SK-N-SH (cell line): ENCODE measurements around the gene TFPI. TPM values are rescaled to one million over a fixed set of nuclear protein-coding genes. Genes with fewer than 3 reads are reported as not detected.

Experiments
- CTCF ChIA-PET: fragments of 300-600, 350-600 bp; formaldehyde crosslinking; extraction: SDS; loops from one replicate; lab custom pipeline; 2021; lab: Yijun Ruan, JAX
- POLR2A ChIA-PET: fragments of 350-600 bp; sonication (Branson Sonifier 250); formaldehyde crosslinking; extraction: SDS; loops from one replicate; lab custom pipeline; 2020; ENCODE audit warnings: antibody characterized with exemption, inconsistent platforms; lab: Yijun Ruan, JAX
- DNase-seq: peaks from one replicate; pipeline ENCODE4 v3.0.0; 2012
- H2AFZ ChIP-seq: fragments of 200-600 bp; sonication (generic); 2 replicates; pipeline ENCODE4 v1.8.1; 2016; ENCODE audit warnings: antibody characterized with exemption, mild to moderate bottlenecking, low read depth
- H3F3A ChIP-seq: fragments of 200-600 bp; sonication (generic); replicated peaks from 2 replicates; pipeline ENCODE3; 2016; ENCODE audit warnings: antibody characterized with exemption, mild to moderate bottlenecking; ENCODE audit not compliant: insufficient read depth
- H3K27ac ChIP-seq, 2 experiments: fragments of 200-500 bp in 1 of 2; fragments of 200-600 bp in 1 of 2; sonication (Bioruptor generic) in 1 of 2; sonication (generic), shearing (Covaris generic) in 1 of 2; 2 replicates each; pipeline versions ENCODE4 v1.5.1 to v1.6.1; 2014 to 2016; ENCODE audit warnings: low read depth in 2 of 2, inconsistent platforms in 1 of 2, low read length in 1 of 2, mild to moderate bottlenecking in 1 of 2, mixed read lengths in 1 of 2
- H3K27me3 ChIP-seq: fragments of 200-600 bp; sonication (generic), shearing (Covaris generic); 2 replicates; pipeline ENCODE4 v1.6.1; 2016; ENCODE audit warnings: mixed run types; ENCODE audit not compliant: insufficient read depth
- H3K36me3 ChIP-seq, 2 experiments: fragments of 200-500 bp in 1 of 2; fragments of 200-600 bp in 1 of 2; sonication (Bioruptor generic) in 1 of 2; sonication (generic) in 1 of 2; replicated peaks in 1 of 2; 2 replicates each; pipeline versions ENCODE3 to v1.5.1; 2014 to 2016; ENCODE audit warnings: low read length in 1 of 2, mild to moderate bottlenecking in 1 of 2; ENCODE audit not compliant: insufficient read depth in 2 of 2, control insufficient read depth in 1 of 2
- H3K4me1 ChIP-seq, 2 experiments: fragments of 200-500 bp in 1 of 2; fragments of 200-600 bp in 1 of 2; sonication (Bioruptor generic) in 1 of 2; sonication (generic), shearing (Covaris generic) in 1 of 2; 2 replicates each; pipeline versions ENCODE4 v1.5.1 to v1.6.1; 2014 to 2016; ENCODE audit warnings: low read depth in 1 of 2, low read length in 1 of 2, mixed run types in 1 of 2; ENCODE audit not compliant: insufficient read depth in 2 of 2, control insufficient read depth in 1 of 2
- H3K4me2 ChIP-seq: fragments of 200-600 bp; sonication (generic), shearing (Covaris generic); 2 replicates; pipeline ENCODE4 v1.6.1; 2017; ENCODE audit warnings: mixed run types
- H3K4me3 ChIP-seq, 2 experiments: fragments of 200-500 bp in 1 of 2; fragments of 200-600 bp in 1 of 2; sonication (Bioruptor generic) in 1 of 2; sonication (generic), shearing (Covaris generic) in 1 of 2; 2 replicates each; pipeline versions ENCODE4 v1.5.1 to v1.8.1; 2014 to 2016; ENCODE audit warnings: low read depth in 2 of 2, inconsistent platforms in 1 of 2, low read length in 1 of 2, mild to moderate bottlenecking in 1 of 2, mixed read lengths in 1 of 2, moderate library complexity in 1 of 2
- H3K79me2 ChIP-seq: fragments of 200-600 bp; sonication (generic); 2 replicates; pipeline ENCODE4 v1.8.1; 2017; ENCODE audit warnings: mild to moderate bottlenecking; ENCODE audit not compliant: insufficient read depth
- H3K9ac ChIP-seq: fragments of 200-600 bp; sonication (generic); 2 replicates; pipeline ENCODE4 v1.6.1; 2017; ENCODE audit warnings: mixed run types
- H3K9me2 ChIP-seq: fragments of 200-600 bp; sonication (generic); 2 replicates; pipeline ENCODE4 v1.6.1; 2017; ENCODE audit warnings: mixed run types
- H3K9me3 ChIP-seq: fragments of 200-600 bp; sonication (generic); 2 replicates; pipeline ENCODE4 v1.6.1; 2017; ENCODE audit warnings: mixed run types, mild to moderate bottlenecking, moderate library complexity
- H4K20me1 ChIP-seq: fragments of 200-600 bp; sonication (generic); 2 replicates; pipeline ENCODE4 v1.6.1; 2017; ENCODE audit warnings: mild to moderate bottlenecking, mixed run types; ENCODE audit not compliant: insufficient read depth
- CTCF ChIP-seq: fragments of 200-600 bp; sonication (generic); IDR thresholded peaks from 2 replicates; pipeline ENCODE4 v1.6.1; 2017; ENCODE audit warnings: antibody characterized with exemption, mild to moderate bottlenecking, moderate library complexity
- EP300 ChIP-seq, 2 experiments: IDR thresholded peaks; 2 replicates each; pipeline versions ENCODE4 v1.4.0 to v1.6.1; 2012; ENCODE audit warnings: borderline replicate concordance in 1 of 2, low read depth in 1 of 2, low read length in 1 of 2
- FOSL2 ChIP-seq: IDR thresholded peaks from 2 replicates; pipeline ENCODE4 v1.4.0; 2012; ENCODE audit warnings: low read depth, mild to moderate bottlenecking, moderate library complexity, borderline replicate concordance
- FOXJ3 ChIP-seq: sonication (generic); formaldehyde crosslinking; IDR thresholded peaks from 2 replicates; pipeline ENCODE4 v1.5.1; 2020; ENCODE audit warnings: mild to moderate bottlenecking, missing genetic modification reagents
- JUND ChIP-seq: IDR thresholded peaks from 2 replicates; pipeline ENCODE4 v1.4.0; 2012
- MAX ChIP-seq: IDR thresholded peaks from 2 replicates; pipeline ENCODE4 v1.4.0; 2012; ENCODE audit warnings: low read depth
- MEF2A ChIP-seq: IDR thresholded peaks from 2 replicates; pipeline ENCODE4 v1.4.0; 2012; ENCODE audit warnings: low read depth, borderline replicate concordance
- MXI1 ChIP-seq: IDR thresholded peaks from 2 replicates; pipeline ENCODE4 v1.6.1; 2012; ENCODE audit warnings: mild to moderate bottlenecking, low read depth, low read length, improper control_type of control experiment
- NFIC ChIP-seq: IDR thresholded peaks from 2 replicates; pipeline ENCODE4 v1.4.0; 2012; ENCODE audit warnings: borderline replicate concordance
- RCOR1 ChIP-seq: fragments of 150-350 bp; IDR thresholded peaks from 2 replicates; pipeline ENCODE4 v1.6.1; 2017; ENCODE audit warnings: antibody characterized with exemption, low read length
- RFX5 ChIP-seq: IDR thresholded peaks from 2 replicates; pipeline ENCODE4 v1.6.1; 2012; ENCODE audit warnings: mild to moderate bottlenecking, improper control_type of control experiment, low read length
- TAF1 ChIP-seq: IDR thresholded peaks from 2 replicates; pipeline ENCODE4 v1.6.1; 2012; ENCODE audit warnings: low read depth, mild to moderate bottlenecking, low read length, moderate library complexity, borderline replicate concordance
- TCF12 ChIP-seq: IDR thresholded peaks from 2 replicates; pipeline ENCODE4 v1.4.0; 2012
- WGBS: methylation state at CpG from one replicate; pipeline ENCODE4 v1.1.6; 2017; ENCODE audit warnings: low lambda C conversion rate; 5-methylcytosine and 5-hydroxymethylcytosine counted together
- polyA plus RNA-seq, 3 experiments: library from polyadenylated mRNA; depleted of rRNA; stranded (reverse); fragments of >200 nt; gene quantifications; 2 replicates each; pipeline ENCODE4 v1.2.3, GENCODE V29; 2012

TFPI gene
- polyA plus RNA-seq, 1 of the 3 experiments (the other 2 are of a cell fraction) = 2.1 TPM

- no peak overlapping the region for H3K27ac ChIP-seq
- H3F3A ChIP-seq = peaks cover 8% of the 10 kb centered on the region
- H3K9me2 ChIP-seq = no peaks in the 10 kb centered on the region
- POLR2A ChIA-PET = no interaction called here
- no peak for DNase-seq
- peaks cover 0 to 5% of the 10 kb centered on the region in 2 experiments; a peak in 2 of 4 replicates for H3K4me1 ChIP-seq
- TF ChIP-seq MEF2A (no peak), RFX5 (no peak)
- H4K20me1 ChIP-seq = no peaks in the 10 kb centered on the region
- no peaks in the 10 kb centered on the region for H3K79me2 ChIP-seq
- H3K36me3 ChIP-seq = no peaks in the 10 kb centered on the region
- H3K4me3 ChIP-seq = no peak overlapping the region
- no peak overlapping the region for H3K4me2 ChIP-seq
- H3K9ac ChIP-seq = no peak overlapping the region
- no peaks in the 10 kb centered on the region for H3K9me3 ChIP-seq
- H2AFZ ChIP-seq = no peak overlapping the region
- CTCF ChIA-PET = no interaction called here
- WGBS = 85% methylated on average over 1 of the region's 1 CpG
- H3K27me3 ChIP-seq = no peaks in the 10 kb centered on the region
Measured at GRCh38 chr2:187590175-187590574, 35.9 kb upstream of the TFPI start.

GRCh38 chr2:187586011-187586641 is 31.9 kb upstream of the TFPI start:
- Histone ChIP-seq H3K4me1 (peaks cover 0 to 5% of the 10 kb centered on the region in 2 experiments; a peak in 2 of 4 replicates), H3K9me2 (peaks cover 2% of the 10 kb centered on the region; the same call in 1 of the 2 replicates), H3K9me3 (no peaks in the 10 kb centered on the region), H3K27ac (peak overlapping the region in 1 of 2 experiments; percentile 25; a peak in 2 of 4 replicates), H3K4me3 (no peak overlapping the region), H3K36me3 (no peaks in the 10 kb centered on the region), H3F3A (peaks cover 13% of the 10 kb centered on the region), H2AFZ (peak overlapping the region; percentile 39; the same call in 1 of the 2 replicates), H3K79me2 (no peaks in the 10 kb centered on the region), H4K20me1 (no peaks in the 10 kb centered on the region)
- POLR2A ChIA-PET = no interaction called here
- TF ChIP-seq JUND = peak; percentile 49; the same call in 1 of the 2 replicates
- TF ChIP-seq TCF12 = no peak
- no peak for TF ChIP-seq MAX
- TF ChIP-seq EP300 (IDR thresholded peaks at IDR 0.05; ENCODE audit: borderline replicate concordance in 1 of 2, low read depth in 1 of 2, low read length in 1 of 2) = no peak
- no peak for TF ChIP-seq MXI1
- TF ChIP-seq FOXJ3 (CRISPR knock-in tag) = no peak
- TF ChIP-seq FOSL2 = peak; percentile 62
- no peak for TF ChIP-seq RCOR1
- no peak for TF ChIP-seq TAF1
- TF ChIP-seq NFIC = no peak
- TF ChIP-seq CTCF = no peak
- TF ChIP-seq, all 33 proteins: peak for 2
- Histone ChIP-seq H3K9ac (no peak overlapping the region), H3K4me2 (no peak overlapping the region), H3K27me3 (no peaks in the 10 kb centered on the region)
- no peak for DNase-seq
- CTCF ChIA-PET = interaction anchor here (1.1 to 15.4 kb wide), 3 partner anchors 16 to 84 kb away, joined by 3 to 335 read pairs (median 4); no protein-coding TSS in a partner anchor
- WGBS = 78% methylated on average over 4 of the region's 4 CpGs
